B cell (primary cell): ENCODE measurements around the gene NUDT1. TPM values are rescaled to one million over a fixed set of nuclear protein-coding genes. Genes with fewer than 3 reads are reported as not detected.

Source experiments
- ATAC-seq: fragments of 200-7000 bp; cut with Tn5 transposase; one replicate; pipeline ENCODE4 v1.10.0; 2021; ENCODE audit warnings: low read depth, mild to moderate bottlenecking, moderate number of reproducible peaks, moderate library complexity
- CTCF ChIA-PET: fragments of 350-600 bp; sonication (Branson Sonifier 250); formaldehyde crosslinking; loops from one replicate; lab custom pipeline; 2021; ENCODE audit warnings: antibody characterized with exemption, inconsistent platforms; lab: Charles Lee
- POLR2A ChIA-PET: fragments of 350-600 bp; sonication (Branson Sonifier 250); formaldehyde crosslinking; loops from one replicate; lab custom pipeline; 2021; ENCODE audit warnings: antibody characterized with exemption; lab: Charles Lee
- DNase-seq: peaks from one replicate; pipeline ENCODE4 v3.0.0; 2013
- H2AFZ ChIP-seq: 2 replicates; pipeline ENCODE4 v1.6.1; 2012; ENCODE audit warnings: mild to moderate bottlenecking, low read depth, low read length; ENCODE audit not compliant: insufficient read depth, poor library complexity, severe bottlenecking
- H3K27ac ChIP-seq, 2 donors: 1 replicate in 1 of 2; 2 replicates in 1 of 2; pipeline ENCODE4 v1.5.1; 2012 to 2013; ENCODE audit warnings: low read length in 2 of 2, mild to moderate bottlenecking in 2 of 2, moderate library complexity in 1 of 2
- H3K27me3 ChIP-seq, 4 experiments: fragments of 200-600 bp in 1 of 4; sonication (generic) in 1 of 4; replicated peaks in 1 of 4; 1 replicate in 2 of 4; 2 replicates in 2 of 4; pipeline versions ENCODE4 v1.6.1 to v1.7.0; 2013 to 2016; ENCODE audit warnings: low read length in 3 of 4, mild to moderate bottlenecking in 2 of 4, mixed read lengths in 1 of 4, moderate library complexity in 1 of 4; ENCODE audit not compliant: insufficient read depth in 4 of 4, control insufficient read depth in 3 of 4; ENCODE audit errors: control extremely low read depth in 1 of 4
- H3K36me3 ChIP-seq, 2 experiments: replicated peaks in 1 of 2; 1 replicate in 1 of 2; 2 replicates in 1 of 2; pipeline versions ENCODE4 v1.6.1 to v1.7.1; 2013; ENCODE audit warnings: low read length in 1 of 2; ENCODE audit not compliant: insufficient read depth in 2 of 2, control insufficient read depth in 1 of 2; ENCODE audit errors: control extremely low read depth in 1 of 2, extremely low read depth in 1 of 2
- H3K4me1 ChIP-seq, 2 donors: fragments of 200-600 bp in 1 of 2; sonication (generic) in 1 of 2; 1 replicate in 1 of 2; 2 replicates in 1 of 2; pipeline versions ENCODE4 v1.5.1 to v1.6.1; 2013 to 2017; ENCODE audit warnings: low read length in 2 of 2; ENCODE audit not compliant: control insufficient read depth in 2 of 2, insufficient read depth in 2 of 2
- H3K4me2 ChIP-seq: replicated peaks from 2 replicates; pipeline ENCODE3; 2012; ENCODE audit warnings: mild to moderate bottlenecking, low read depth, low read length; ENCODE audit not compliant: poor library complexity, severe bottlenecking
- H3K4me3 ChIP-seq, 5 experiments: fragments of 200-600 bp in 1 of 5; sonication (generic) in 1 of 5; 1 replicate in 3 of 5; 2 replicates in 2 of 5; pipeline versions ENCODE4 v1.5.1 to v1.7.0; 2011 to 2016; ENCODE audit warnings: low read length in 4 of 5, mild to moderate bottlenecking in 4 of 5, low read depth in 2 of 5, control low read depth in 1 of 5, moderate library complexity in 1 of 5; ENCODE audit not compliant: insufficient read depth in 1 of 5; ENCODE audit errors: control extremely low read depth in 1 of 5, extremely low read depth in 1 of 5
- H3K79me2 ChIP-seq: fragments of 200-600 bp; sonication (generic); one replicate; pipeline ENCODE4 v1.6.0; 2016; ENCODE audit warnings: low read length; ENCODE audit not compliant: control insufficient read depth, insufficient read depth
- H3K9ac ChIP-seq: fragments of 200-600 bp; sonication (generic); 2 replicates; pipeline ENCODE4 v1.6.1; 2017; ENCODE audit warnings: mild to moderate bottlenecking, low read length, moderate library complexity
- H3K9me3 ChIP-seq, 3 donors: one replicate each; pipeline versions ENCODE4 v1.6.1 to v1.7.1; 2013; ENCODE audit warnings: low read length in 2 of 3; ENCODE audit not compliant: control insufficient read depth in 2 of 3, insufficient read depth in 1 of 3; ENCODE audit errors: control extremely low read depth in 1 of 3
- H4K20me1 ChIP-seq: 2 replicates; pipeline ENCODE4 v1.6.0; 2012; ENCODE audit warnings: mild to moderate bottlenecking, low read length; ENCODE audit not compliant: insufficient read depth, control insufficient read depth, poor library complexity, severe bottlenecking
- H3K27ac Mint-ChIP-seq: one replicate; pipeline ENCODE4 v1.8.0; 2021; ENCODE audit warnings: mixed read lengths
- H3K27me3 Mint-ChIP-seq: one replicate; pipeline ENCODE4 v1.8.0; 2021; ENCODE audit warnings: mixed read lengths
- H3K4me1 Mint-ChIP-seq: one replicate; pipeline ENCODE4 v1.8.0; 2021; ENCODE audit warnings: mixed read lengths
- H3K4me3 Mint-ChIP-seq: one replicate; pipeline ENCODE4 v1.8.0; 2021; ENCODE audit warnings: mixed read lengths
- H3K9me3 Mint-ChIP-seq: one replicate; pipeline ENCODE4 v1.8.0; 2022; ENCODE audit warnings: mixed read lengths; ENCODE audit not compliant: insufficient read depth
- CTCF ChIP-seq: fragments of 200-600 bp; IDR thresholded peaks from one replicate; pipeline ENCODE4 v1.8.0; 2022; ENCODE audit warnings: antibody characterized with exemption, mild to moderate bottlenecking
- EZH2 ChIP-seq: IDR thresholded peaks from 2 replicates; pipeline ENCODE4 v1.6.1; 2012; ENCODE audit warnings: borderline replicate concordance, low read depth, mild to moderate bottlenecking, moderate library complexity, low read length; ENCODE audit not compliant: insufficient read depth, poor library complexity, severe bottlenecking
- WGBS: methylation state at CpG from one replicate; pipeline ENCODE4 v1.1.5; 2013; ENCODE audit warnings: missing lambda C conversion rate; ENCODE audit not compliant: insufficient coverage; 5-methylcytosine and 5-hydroxymethylcytosine counted together
- intact Hi-C: fragments of 100-400 bp; cut with micrococcal nuclease; formaldehyde crosslinking; loops from one replicate; pipeline ENCODE4 v1.10.0; 2022
- polyA plus RNA-seq: library from polyadenylated mRNA; depleted of rRNA; stranded (reverse); fragments of >200 nt; gene quantifications from 2 replicates; pipeline ENCODE4 v1.2.3, GENCODE V29; 2012
- total RNA-seq, 2 donors: library from RNA; stranded (reverse); fragments of 120-200 nt in 1 of 2; gene quantifications; 1 replicate in 1 of 2; 2 replicates in 1 of 2; pipeline versions ENCODE4 v1.2.3 to v1.2.4, GENCODE V29; 2013 to 2022

Gene NUDT1
- total and polyA plus RNA-seq, 2 donors (not counting 1 experiment from before 2014, with no cell fraction given), result 21.1 to 22.9 TPM

GRCh38 chr7:2219606-2220005, 22.4 kb upstream of the NUDT1 start:
- peaks cover 0 to 73% of the 10 kb centered on the region in 2 experiments for H3K36me3 ChIP-seq
- intact Hi-C loops, result no loop called here
- WGBS, result 98% methylated on average over 6 of the region's 8 CpGs

DNA sequence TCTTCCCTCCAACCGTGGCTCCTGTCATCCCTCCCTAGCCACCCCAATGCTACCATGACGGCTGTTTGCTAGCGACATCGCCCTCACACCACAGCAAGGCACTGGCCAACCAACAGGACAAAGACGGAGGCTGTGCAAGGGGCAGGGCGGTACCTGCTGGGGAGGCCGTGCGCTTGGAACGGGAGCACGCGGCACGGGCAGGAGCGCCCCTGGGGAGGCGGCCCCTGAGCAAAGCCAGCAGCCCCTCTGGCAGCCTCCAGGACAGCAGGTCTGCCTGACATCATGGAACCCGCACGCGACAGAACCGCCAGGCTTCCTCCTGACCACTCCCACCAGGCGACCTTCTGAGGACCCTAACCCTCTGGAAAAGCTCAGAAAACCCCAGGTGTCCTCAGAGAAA, 22.0 kb upstream of the NUDT1 start:
- Histone ChIP-seq H3K27ac (no peak overlapping the region), H3K9me3 (no peaks in the 10 kb centered on the region), H4K20me1 (no peaks in the 10 kb centered on the region), H3K27me3 (no peaks in the 10 kb centered on the region), H2AFZ (no peak overlapping the region), H3K4me3 (no peak overlapping the region), H3K4me2 (no peak overlapping the region), H3K36me3 (peaks cover 0 to 74% of the 10 kb centered on the region in 2 experiments), H3K4me1 (no peaks in the 10 kb centered on the region), H3K79me2 (peaks cover 29% of the 10 kb centered on the region), H3K9ac (no peak overlapping the region)
- Mint-ChIP-seq H3K27ac (no peak overlapping the region), H3K4me1 (no peaks in the 10 kb centered on the region), H3K9me3 (no peaks in the 10 kb centered on the region), H3K4me3 (no peak overlapping the region), H3K27me3 (no peaks in the 10 kb centered on the region)
- DNase-seq (no peak), ATAC-seq (no peak)
- whole genome bisulfite sequencing, result 98% methylated on average over 16 of the region's 19 CpGs
- POLR2A ChIA-PET, result no interaction called here
- CTCF ChIA-PET, result no interaction called here
- TF ChIP-seq CTCF (no peak), EZH2 (no peak)
- intact Hi-C loops, result no loop called here

More at GRCh38 chr7:2219606-2220005, 22.4 kb upstream of the NUDT1 start:
- Histone ChIP-seq H3K27me3 (no peaks in the 10 kb centered on the region), H3K4me1 (no peaks in the 10 kb centered on the region), H3K79me2 (peaks cover 25% of the 10 kb centered on the region), H2AFZ (no peak overlapping the region), H4K20me1 (no peaks in the 10 kb centered on the region), H3K4me3 (no peak overlapping the region), H3K9ac (no peak overlapping the region), H3K9me3 (no peaks in the 10 kb centered on the region), H3K27ac (no peak overlapping the region), H3K4me2 (no peak overlapping the region)
- Mint-ChIP-seq H3K9me3 (no peaks in the 10 kb centered on the region), H3K27ac (no peak overlapping the region), H3K4me1 (no peaks in the 10 kb centered on the region), H3K27me3 (no peaks in the 10 kb centered on the region), H3K4me3 (no peak overlapping the region)
- POLR2A ChIA-PET, result no interaction called here
- TF ChIP-seq EZH2, result no peak
- no peak for TF ChIP-seq CTCF
- CTCF ChIA-PET, result no interaction called here
- no peak for DNase-seq
- ATAC-seq, result no peak
